GM12892 (cell line): Measurements from ENCODE around the gene STK33.

Experiments
- POLR2A ChIP-seq: IDR thresholded peaks from 2 replicates; pipeline ENCODE4 v1.6.1; 2011; ENCODE audit warnings: low read depth, low read length, control low read depth
- TAF1 ChIP-seq: IDR thresholded peaks from 2 replicates; pipeline ENCODE4 v1.6.1; 2011; ENCODE audit warnings: low read depth, mild to moderate bottlenecking, control low read depth, low read length, borderline replicate concordance

- TF ChIP-seq POLR2A (no peak), TAF1 (no peak)
Observed at GRCh38 chr11:8354622-8355415, 239.2 kb downstream of the STK33 start.
